Liver (tissue), 9 donors: ENCODE results near the gene ARHGAP9. TPM values are rescaled to one million over a fixed set of nuclear protein-coding genes. Genes with fewer than 3 reads are reported as not detected.

Experiments used
- DNase-seq: peaks from one replicate; pipeline ENCODE4 v3.0.0-alpha.2; 2017; ENCODE audit warnings: low spot score
- H3K27ac ChIP-seq, 2 donors: one replicate each; pipeline ENCODE4 v1.7.0; 2013; ENCODE audit warnings: inconsistent platforms in 2 of 2, low read length in 2 of 2, control low read depth in 1 of 2, low read depth in 1 of 2, mild to moderate bottlenecking in 1 of 2
- H3K27me3 ChIP-seq, 4 donors: one replicate each; pipeline versions ENCODE4 v1.6.1 to v1.7.0; 2013; ENCODE audit warnings: low read length in 3 of 4, inconsistent platforms in 1 of 4, mild to moderate bottlenecking in 1 of 4, moderate library complexity in 1 of 4; ENCODE audit not compliant: control insufficient read depth in 4 of 4, insufficient read depth in 4 of 4
- H3K36me3 ChIP-seq, 4 donors: one replicate each; pipeline versions ENCODE4 v1.6.1 to v1.7.0; 2013; ENCODE audit warnings: low read length in 3 of 4, mild to moderate bottlenecking in 3 of 4, low read depth in 1 of 4, moderate library complexity in 1 of 4; ENCODE audit not compliant: control insufficient read depth in 4 of 4, insufficient read depth in 3 of 4
- H3K4me1 ChIP-seq, 4 donors: one replicate each; pipeline versions ENCODE4 v1.6.1 to v1.7.0; 2013; ENCODE audit warnings: low read length in 3 of 4, mild to moderate bottlenecking in 3 of 4, moderate library complexity in 1 of 4; ENCODE audit not compliant: control insufficient read depth in 4 of 4, insufficient read depth in 4 of 4
- H3K4me3 ChIP-seq, 3 donors: one replicate each; pipeline versions ENCODE4 v1.6.1 to v1.7.0; 2013; ENCODE audit warnings: low read length in 3 of 3, control low read depth in 1 of 3, low read depth in 1 of 3, mild to moderate bottlenecking in 1 of 3
- H3K9ac ChIP-seq, 2 donors: one replicate each; pipeline ENCODE4 v1.7.0; 2013; ENCODE audit warnings: low read length in 2 of 2, mild to moderate bottlenecking in 2 of 2, moderate library complexity in 2 of 2, control low read depth in 1 of 2, low read depth in 1 of 2
- H3K9me3 ChIP-seq, 4 donors: one replicate each; pipeline versions ENCODE4 v1.6.1 to v1.7.0; 2013; ENCODE audit warnings: low read length in 3 of 4; ENCODE audit not compliant: control insufficient read depth in 4 of 4
- ATF3 ChIP-seq: IDR thresholded peaks from 2 replicates; pipeline ENCODE4 v1.6.1; 2016; ENCODE audit warnings: antibody characterized with exemption
- EGR1 ChIP-seq, 2 donors: IDR thresholded peaks; 2 replicates each; pipeline ENCODE4 v1.6.1; 2016 to 2018; ENCODE audit warnings: antibody characterized with exemption in 2 of 2, low read depth in 2 of 2
- FOXA1 ChIP-seq: IDR thresholded peaks from 2 replicates; pipeline ENCODE4 v1.6.1; 2016; ENCODE audit warnings: antibody characterized with exemption
- FOXA2 ChIP-seq: IDR thresholded peaks from 2 replicates; pipeline ENCODE4 v1.6.1; 2016; ENCODE audit warnings: antibody characterized with exemption
- GABPA ChIP-seq, 2 donors: IDR thresholded peaks in 1 of 2; conservative IDR thresholded peaks in 1 of 2; 2 replicates each; pipeline ENCODE4 v1.6.1; 2016; ENCODE audit warnings: antibody characterized with exemption in 2 of 2, mild to moderate bottlenecking in 1 of 2, moderate library complexity in 1 of 2
- HNF4A ChIP-seq, 2 donors: conservative IDR thresholded peaks; 2 replicates each; pipeline ENCODE4 v1.6.1; 2016; ENCODE audit warnings: antibody characterized with exemption in 2 of 2, mild to moderate bottlenecking in 2 of 2
- HNF4G ChIP-seq: IDR thresholded peaks from 2 replicates; pipeline ENCODE4 v1.6.1; 2016; ENCODE audit warnings: antibody characterized with exemption
- JUND ChIP-seq, 2 donors: IDR thresholded peaks; 2 replicates each; pipeline ENCODE4 v1.6.1; 2016; ENCODE audit warnings: antibody characterized with exemption in 2 of 2
- MAX ChIP-seq: IDR thresholded peaks from 2 replicates; pipeline ENCODE4 v1.6.1; 2016; ENCODE audit warnings: antibody characterized with exemption
- NR2F2 ChIP-seq: IDR thresholded peaks from 2 replicates; pipeline ENCODE4 v1.6.1; 2016; ENCODE audit warnings: antibody characterized with exemption
- RAD21 ChIP-seq, 2 donors: IDR thresholded peaks; 2 replicates each; pipeline ENCODE4 v1.6.1; 2016; ENCODE audit warnings: antibody characterized with exemption in 2 of 2, mild to moderate bottlenecking in 2 of 2
- RXRA ChIP-seq, 2 donors: IDR thresholded peaks; 2 replicates each; pipeline ENCODE4 v1.6.1; 2017 to 2018; ENCODE audit warnings: antibody characterized with exemption in 2 of 2, mild to moderate bottlenecking in 1 of 2
- SP1 ChIP-seq: IDR thresholded peaks from 2 replicates; pipeline ENCODE4 v1.6.1; 2018; ENCODE audit warnings: antibody characterized with exemption, mild to moderate bottlenecking
- TAF1 ChIP-seq: conservative IDR thresholded peaks from 2 replicates; pipeline ENCODE4 v1.6.1; 2016; ENCODE audit warnings: antibody characterized with exemption, mild to moderate bottlenecking
- YY1 ChIP-seq: IDR thresholded peaks from 2 replicates; pipeline ENCODE4 v1.6.1; 2016; ENCODE audit warnings: antibody characterized with exemption, mild to moderate bottlenecking
- WGBS: extraction: QIAGEN DNeasy Blood & Tissue Kit; methylation state at CpG from one replicate; pipeline ENCODE4 v1.1.7; 2013; 5-methylcytosine and 5-hydroxymethylcytosine counted together
- polyA plus RNA-seq, 2 donors: library from polyadenylated mRNA; stranded (reverse) in 1 of 2; unstranded in 1 of 2; fragments of 200-250 nt in 1 of 2; fragments of >200 nt in 1 of 2; fragmentation: Nextera tagmentation in 1 of 2; extraction: Ambion mirVana in 1 of 2; gene quantifications; one replicate each; pipeline versions ENCODE4 v1.2.1 to v1.2.3, GENCODE V29; 2013 to 2015
- total RNA-seq, 2 donors: library from RNA; depleted of rRNA; stranded (reverse); fragments of >200 nt; gene quantifications; one replicate each; pipeline ENCODE4 v1.2.3, GENCODE V29; 2014
- TF ChIP-seq, protein P1 (sequence below): IDR thresholded peaks from 2 replicates; pipeline ENCODE4 v1.6.1; 2016; ENCODE audit warnings: antibody characterized with exemption
- TF ChIP-seq, protein P2 (sequence below): IDR thresholded peaks from 2 replicates; pipeline ENCODE4 v1.6.1; 2016; ENCODE audit warnings: antibody characterized with exemption, mild to moderate bottlenecking
- TF ChIP-seq, protein P3 (sequence below): fragments of 150-350 bp; IDR thresholded peaks from 2 replicates; pipeline ENCODE4 v1.5.1; 2017; ENCODE audit warnings: improper control_type of control experiment, low read depth, low read length; ENCODE audit not compliant: missing input control
- donor health status: healthy.
- donor health status: healthy.
- donor health status: healthy.
- donor health status: healthy.
- donor health status: healthy.

Gene ARHGAP9
- total and polyA plus RNA-seq, 4 donors = 3.0 to 12.0 (median 7.1) TPM

GRCh38 chr12:57471661-57472060 is 8.0 kb downstream of the ARHGAP9 start:
- no peak overlapping the region for H3K4me3 ChIP-seq
- no peaks in the 10 kb centered on the region for H3K9me3 ChIP-seq
- peaks cover 0 to 2% (median 0%) of the 10 kb centered on the region in 4 donors for H3K36me3 ChIP-seq
- H3K9ac ChIP-seq = no peak overlapping the region
- no peak for DNase-seq
- H3K27me3 ChIP-seq = peaks cover 0 to 6% (median 3%) of the 10 kb centered on the region in 4 donors
- TF ChIP-seq JUND (IDR thresholded peaks at IDR 0.05) (no peak), YY1 (no peak), NR2F2 (no peak), FOXA1 (no peak), SP1 (no peak), MAX (no peak), TAF1 (no peak), HNF4G (no peak), FOXA2 (no peak), ATF3 (no peak), RAD21 (IDR thresholded peaks at IDR 0.05) (no peak), GABPA (IDR thresholded peaks at IDR 0.05 in 1 of 2, conservative IDR thresholded peaks at IDR 0.05 in 1 of 2) (no peak), HNF4A (conservative IDR thresholded peaks at IDR 0.05) (no peak)
- TF ChIP-seq, protein P1, sequence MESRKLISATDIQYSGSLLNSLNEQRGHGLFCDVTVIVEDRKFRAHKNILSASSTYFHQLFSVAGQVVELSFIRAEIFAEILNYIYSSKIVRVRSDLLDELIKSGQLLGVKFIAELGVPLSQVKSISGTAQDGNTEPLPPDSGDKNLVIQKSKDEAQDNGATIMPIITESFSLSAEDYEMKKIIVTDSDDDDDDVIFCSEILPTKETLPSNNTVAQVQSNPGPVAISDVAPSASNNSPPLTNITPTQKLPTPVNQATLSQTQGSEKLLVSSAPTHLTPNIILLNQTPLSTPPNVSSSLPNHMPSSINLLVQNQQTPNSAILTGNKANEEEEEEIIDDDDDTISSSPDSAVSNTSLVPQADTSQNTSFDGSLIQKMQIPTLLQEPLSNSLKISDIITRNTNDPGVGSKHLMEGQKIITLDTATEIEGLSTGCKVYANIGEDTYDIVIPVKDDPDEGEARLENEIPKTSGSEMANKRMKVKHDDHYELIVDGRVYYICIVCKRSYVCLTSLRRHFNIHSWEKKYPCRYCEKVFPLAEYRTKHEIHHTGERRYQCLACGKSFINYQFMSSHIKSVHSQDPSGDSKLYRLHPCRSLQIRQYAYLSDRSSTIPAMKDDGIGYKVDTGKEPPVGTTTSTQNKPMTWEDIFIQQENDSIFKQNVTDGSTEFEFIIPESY = no peak
- peaks cover 4 to 20% (median 14%) of the 10 kb centered on the region in 4 donors for H3K4me1 ChIP-seq
- no peak overlapping the region for H3K27ac ChIP-seq
- 97% methylated on average over 3 of the region's 3 CpGs for WGBS

- no peaks in the 10 kb centered on the region for H3K9me3 ChIP-seq
- 93% methylated on average over 4 of the region's 4 CpGs for WGBS
- H3K4me1 ChIP-seq = peaks cover 4 to 15% (median 12%) of the 10 kb centered on the region in 4 donors
- H3K27me3 ChIP-seq = peaks cover 0 to 5% (median 3%) of the 10 kb centered on the region in 4 donors
- H3K4me3 ChIP-seq = no peak overlapping the region
- H3K36me3 ChIP-seq = peaks cover 0 to 2% (median 0%) of the 10 kb centered on the region in 4 donors
- no peak overlapping the region for H3K27ac ChIP-seq
- H3K9ac ChIP-seq = no peak overlapping the region
- DNase-seq = no peak
- no peak for TF ChIP-seq SP1
- no peak for TF ChIP-seq RXRA (IDR thresholded peaks at IDR 0.05)
- TF ChIP-seq FOXA2 = no peak
- TF ChIP-seq EGR1 (IDR thresholded peaks at IDR 0.05; ENCODE audit: low read depth in 2 of 2) = no peak
- TF ChIP-seq, protein P2, sequence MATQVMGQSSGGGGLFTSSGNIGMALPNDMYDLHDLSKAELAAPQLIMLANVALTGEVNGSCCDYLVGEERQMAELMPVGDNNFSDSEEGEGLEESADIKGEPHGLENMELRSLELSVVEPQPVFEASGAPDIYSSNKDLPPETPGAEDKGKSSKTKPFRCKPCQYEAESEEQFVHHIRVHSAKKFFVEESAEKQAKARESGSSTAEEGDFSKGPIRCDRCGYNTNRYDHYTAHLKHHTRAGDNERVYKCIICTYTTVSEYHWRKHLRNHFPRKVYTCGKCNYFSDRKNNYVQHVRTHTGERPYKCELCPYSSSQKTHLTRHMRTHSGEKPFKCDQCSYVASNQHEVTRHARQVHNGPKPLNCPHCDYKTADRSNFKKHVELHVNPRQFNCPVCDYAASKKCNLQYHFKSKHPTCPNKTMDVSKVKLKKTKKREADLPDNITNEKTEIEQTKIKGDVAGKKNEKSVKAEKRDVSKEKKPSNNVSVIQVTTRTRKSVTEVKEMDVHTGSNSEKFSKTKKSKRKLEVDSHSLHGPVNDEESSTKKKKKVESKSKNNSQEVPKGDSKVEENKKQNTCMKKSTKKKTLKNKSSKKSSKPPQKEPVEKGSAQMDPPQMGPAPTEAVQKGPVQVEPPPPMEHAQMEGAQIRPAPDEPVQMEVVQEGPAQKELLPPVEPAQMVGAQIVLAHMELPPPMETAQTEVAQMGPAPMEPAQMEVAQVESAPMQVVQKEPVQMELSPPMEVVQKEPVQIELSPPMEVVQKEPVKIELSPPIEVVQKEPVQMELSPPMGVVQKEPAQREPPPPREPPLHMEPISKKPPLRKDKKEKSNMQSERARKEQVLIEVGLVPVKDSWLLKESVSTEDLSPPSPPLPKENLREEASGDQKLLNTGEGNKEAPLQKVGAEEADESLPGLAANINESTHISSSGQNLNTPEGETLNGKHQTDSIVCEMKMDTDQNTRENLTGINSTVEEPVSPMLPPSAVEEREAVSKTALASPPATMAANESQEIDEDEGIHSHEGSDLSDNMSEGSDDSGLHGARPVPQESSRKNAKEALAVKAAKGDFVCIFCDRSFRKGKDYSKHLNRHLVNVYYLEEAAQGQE = no peak
- TF ChIP-seq FOXA1 = no peak
- TF ChIP-seq ATF3 = no peak
- TF ChIP-seq, protein P3, sequence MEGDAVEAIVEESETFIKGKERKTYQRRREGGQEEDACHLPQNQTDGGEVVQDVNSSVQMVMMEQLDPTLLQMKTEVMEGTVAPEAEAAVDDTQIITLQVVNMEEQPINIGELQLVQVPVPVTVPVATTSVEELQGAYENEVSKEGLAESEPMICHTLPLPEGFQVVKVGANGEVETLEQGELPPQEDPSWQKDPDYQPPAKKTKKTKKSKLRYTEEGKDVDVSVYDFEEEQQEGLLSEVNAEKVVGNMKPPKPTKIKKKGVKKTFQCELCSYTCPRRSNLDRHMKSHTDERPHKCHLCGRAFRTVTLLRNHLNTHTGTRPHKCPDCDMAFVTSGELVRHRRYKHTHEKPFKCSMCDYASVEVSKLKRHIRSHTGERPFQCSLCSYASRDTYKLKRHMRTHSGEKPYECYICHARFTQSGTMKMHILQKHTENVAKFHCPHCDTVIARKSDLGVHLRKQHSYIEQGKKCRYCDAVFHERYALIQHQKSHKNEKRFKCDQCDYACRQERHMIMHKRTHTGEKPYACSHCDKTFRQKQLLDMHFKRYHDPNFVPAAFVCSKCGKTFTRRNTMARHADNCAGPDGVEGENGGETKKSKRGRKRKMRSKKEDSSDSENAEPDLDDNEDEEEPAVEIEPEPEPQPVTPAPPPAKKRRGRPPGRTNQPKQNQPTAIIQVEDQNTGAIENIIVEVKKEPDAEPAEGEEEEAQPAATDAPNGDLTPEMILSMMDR = no peak
- no peak for TF ChIP-seq HNF4G
- TF ChIP-seq, protein P1 = no peak
- TF ChIP-seq TAF1 = no peak
- no peak for TF ChIP-seq HNF4A (conservative IDR thresholded peaks at IDR 0.05)
- no peak for TF ChIP-seq RAD21 (IDR thresholded peaks at IDR 0.05)
- TF ChIP-seq JUND (IDR thresholded peaks at IDR 0.05) = no peak
- TF ChIP-seq GABPA (IDR thresholded peaks at IDR 0.05 in 1 of 2, conservative IDR thresholded peaks at IDR 0.05 in 1 of 2) = no peak
- TF ChIP-seq MAX = no peak
- TF ChIP-seq YY1 = no peak
- no peak for TF ChIP-seq NR2F2
Observed at GRCh38 chr12:57470970-57471656, 8.6 kb downstream of the ARHGAP9 start.
